HG02973 (cell line): ENCODE measurements around the gene TMEM176A.
"Not testable (repeated sequence)": the region's sequence is repeated elsewhere in the genome, so short reads cannot be mapped to it uniquely, and the experiment has no call there.

Source experiments
- ATAC-seq: cut with Tn5 transposase; IDR thresholded peaks from one replicate; pipeline ENCODE4 v1.9.1; 2021; ENCODE audit warnings: moderate library complexity; ENCODE audit not compliant: unreplicated experiment

TMEM176A gene, protein sequence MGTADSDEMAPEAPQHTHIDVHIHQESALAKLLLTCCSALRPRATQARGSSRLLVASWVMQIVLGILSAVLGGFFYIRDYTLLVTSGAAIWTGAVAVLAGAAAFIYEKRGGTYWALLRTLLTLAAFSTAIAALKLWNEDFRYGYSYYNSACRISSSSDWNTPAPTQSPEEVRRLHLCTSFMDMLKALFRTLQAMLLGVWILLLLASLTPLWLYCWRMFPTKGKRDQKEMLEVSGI

DNA sequence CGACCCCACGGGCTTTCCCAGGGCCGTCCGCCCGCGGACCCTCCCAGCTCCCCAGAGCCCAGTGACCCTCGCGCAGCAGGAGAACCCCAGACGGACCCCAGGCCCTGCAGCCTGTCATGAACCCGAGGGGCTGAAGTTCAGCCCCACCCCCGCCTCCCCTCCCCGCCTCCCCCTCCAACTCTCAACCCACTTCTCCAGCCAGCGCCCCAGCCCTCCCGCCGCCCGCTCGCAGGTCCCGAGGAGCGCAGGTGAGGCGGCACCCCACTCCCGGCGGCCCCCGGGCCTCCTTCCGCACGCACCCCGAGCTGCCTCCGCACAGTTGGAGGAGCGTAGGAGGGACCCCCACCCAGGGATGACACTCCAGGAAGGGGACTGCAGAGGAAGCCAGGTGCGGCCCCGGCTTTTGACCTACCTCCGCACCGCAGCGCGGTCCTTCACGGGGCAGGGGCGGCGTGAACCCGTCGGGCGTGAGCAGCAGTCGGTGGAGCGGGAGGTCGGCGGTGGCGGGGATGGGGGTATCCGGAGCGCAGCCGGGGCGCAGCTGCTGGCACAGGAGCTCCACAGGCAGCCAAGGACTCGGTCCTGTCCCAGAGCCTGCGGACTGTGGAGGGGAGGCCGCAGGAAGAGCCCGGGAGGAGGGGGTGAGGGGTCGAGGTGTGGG, at the start of gene TMEM176A:
TMEM176A (plus strand) TSS at position 189 of the 661 bp plus-strand sequence. CDS start 782 bp downstream, outside the sequence.
- no peak for ATAC-seq

DNA sequence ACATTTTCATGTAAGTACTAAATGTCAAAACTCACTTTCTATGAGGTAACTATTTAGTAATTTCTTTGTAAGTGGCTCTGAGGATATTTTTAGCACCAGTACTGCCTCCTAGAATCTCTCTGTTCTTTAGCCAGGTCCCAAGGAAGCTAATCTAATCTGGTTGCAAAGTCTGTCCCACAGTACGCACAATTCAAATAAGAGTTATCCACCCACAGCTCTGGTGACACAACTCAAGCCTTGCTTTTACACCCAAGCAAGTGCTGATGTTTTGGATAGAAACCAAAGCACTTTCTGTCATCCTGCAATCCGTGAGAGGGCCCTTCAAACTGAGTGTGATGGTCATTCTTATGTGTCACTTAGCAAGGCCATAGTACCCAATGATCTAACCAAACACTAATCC, 48.9 kb upstream of the TMEM176A start:
- ATAC-seq, result no peak

- no peak for ATAC-seq
Measured at GRCh38 chr7:150753239-150753638, 47.3 kb upstream of the TMEM176A start.

DNA sequence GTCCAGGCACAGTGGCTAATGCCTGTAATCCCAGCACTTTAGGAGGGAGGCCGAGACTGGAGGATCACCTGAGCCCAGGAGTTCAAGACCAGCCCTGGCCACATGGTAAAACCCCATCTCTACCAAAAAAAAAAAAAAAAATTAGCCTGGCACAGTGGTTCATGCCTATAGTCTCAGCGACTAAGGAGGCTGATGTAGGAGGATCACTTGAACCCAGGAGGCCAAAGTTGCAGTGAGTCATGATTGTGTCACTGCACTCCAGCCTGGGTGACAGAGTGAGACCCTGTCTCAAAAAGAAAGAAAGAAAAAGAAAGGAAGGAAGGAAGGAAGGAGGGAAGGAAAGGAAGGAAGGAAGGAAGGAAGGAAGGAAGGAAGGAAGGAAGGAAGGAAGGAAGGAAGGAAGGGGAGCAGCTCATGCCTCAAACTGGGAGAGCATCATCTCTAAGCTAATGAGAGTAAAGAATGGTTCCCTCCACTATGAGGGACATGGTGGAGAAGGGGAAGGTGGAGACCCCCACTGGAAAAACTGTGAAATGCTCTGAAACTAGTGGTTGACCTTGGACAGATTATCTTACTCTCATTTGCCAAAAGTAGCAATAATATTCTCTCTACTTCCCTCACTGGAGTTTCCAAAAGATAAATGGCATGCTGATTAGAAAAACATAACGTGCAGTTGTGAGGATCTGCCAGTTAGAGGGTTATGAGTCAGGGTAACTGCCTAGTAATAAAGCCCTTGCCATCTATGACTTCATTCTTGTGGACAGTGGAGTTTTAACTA, 46.6 kb upstream of the TMEM176A start:
- peak; percentile 41 for ATAC-seq

DNA sequence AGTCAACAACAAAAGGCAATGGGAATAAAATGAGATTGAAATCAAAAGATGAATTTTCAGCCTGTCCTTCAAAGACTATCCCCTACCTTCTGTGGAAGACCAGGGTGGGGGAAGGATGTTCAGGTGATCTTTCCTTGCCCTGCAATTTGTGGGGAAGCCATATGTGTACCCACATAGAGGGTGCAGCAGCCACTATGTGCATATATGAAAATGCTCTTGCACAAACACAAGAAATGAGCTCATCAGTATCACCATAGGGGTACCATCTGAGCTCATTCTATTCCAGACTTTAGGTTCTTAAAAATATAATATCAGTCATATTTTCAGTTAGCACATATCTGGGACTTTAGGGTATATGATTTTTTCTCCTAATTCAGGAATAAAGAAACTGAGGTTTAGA, 45.6 kb upstream of the TMEM176A start:
- no peak for ATAC-seq

GRCh38 chr7:150755473-150756099, 45.0 kb upstream of the TMEM176A start:
- no peak for ATAC-seq

GRCh38 chr7:150756166-150756565, 44.4 kb upstream of the TMEM176A start:
- ATAC-seq, result no peak

- no peak for ATAC-seq
Measured at GRCh38 chr7:150756858-150757257, 43.7 kb upstream of the TMEM176A start.

- no peak for ATAC-seq
Measured at GRCh38 chr7:150759479-150759878, 41.1 kb upstream of the TMEM176A start.

DNA sequence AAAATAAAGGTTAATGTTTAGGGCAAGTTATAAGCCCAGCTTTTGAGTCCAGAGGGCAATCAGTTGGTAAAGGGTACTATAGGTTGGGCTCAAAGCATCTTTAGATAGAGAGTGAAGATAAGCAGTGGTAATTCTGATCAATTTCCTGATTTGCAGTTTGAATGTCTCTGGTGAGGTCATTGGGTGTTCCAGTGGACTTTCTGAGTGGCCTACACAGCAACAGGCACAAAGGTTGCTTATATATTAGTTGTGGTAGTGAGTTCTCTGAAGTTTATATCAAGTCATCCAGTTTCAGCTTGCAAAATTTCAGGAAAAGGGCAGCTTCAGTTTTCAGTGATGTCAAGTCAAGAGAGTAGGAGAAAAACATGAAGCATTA, 34.2 kb upstream of the TMEM176A start:
- ATAC-seq, result no peak

DNA sequence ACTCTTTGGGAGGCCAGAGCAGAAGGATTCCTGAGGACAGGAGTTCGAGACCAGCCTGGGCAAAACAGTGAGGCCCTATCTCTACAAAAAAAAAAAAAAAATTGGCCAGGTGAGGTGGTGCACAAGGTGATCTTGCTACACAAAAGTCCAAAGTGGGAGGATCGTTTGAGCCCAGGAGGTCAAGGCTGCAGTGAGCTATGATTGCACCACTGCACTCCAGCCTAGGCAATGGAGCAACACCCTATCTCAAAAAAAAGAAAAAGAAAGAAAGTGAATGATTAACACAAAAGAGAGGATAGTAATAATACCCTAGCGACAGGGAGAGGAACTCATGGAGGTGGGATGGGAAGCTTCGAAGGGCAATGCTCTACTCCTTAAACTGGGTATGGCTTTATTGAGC, 30.8 kb upstream of the TMEM176A start:
- ATAC-seq, result no peak

GRCh38 chr7:150774131-150774530, 26.4 kb upstream of the TMEM176A start:
- not testable (repeated sequence) for ATAC-seq

DNA sequence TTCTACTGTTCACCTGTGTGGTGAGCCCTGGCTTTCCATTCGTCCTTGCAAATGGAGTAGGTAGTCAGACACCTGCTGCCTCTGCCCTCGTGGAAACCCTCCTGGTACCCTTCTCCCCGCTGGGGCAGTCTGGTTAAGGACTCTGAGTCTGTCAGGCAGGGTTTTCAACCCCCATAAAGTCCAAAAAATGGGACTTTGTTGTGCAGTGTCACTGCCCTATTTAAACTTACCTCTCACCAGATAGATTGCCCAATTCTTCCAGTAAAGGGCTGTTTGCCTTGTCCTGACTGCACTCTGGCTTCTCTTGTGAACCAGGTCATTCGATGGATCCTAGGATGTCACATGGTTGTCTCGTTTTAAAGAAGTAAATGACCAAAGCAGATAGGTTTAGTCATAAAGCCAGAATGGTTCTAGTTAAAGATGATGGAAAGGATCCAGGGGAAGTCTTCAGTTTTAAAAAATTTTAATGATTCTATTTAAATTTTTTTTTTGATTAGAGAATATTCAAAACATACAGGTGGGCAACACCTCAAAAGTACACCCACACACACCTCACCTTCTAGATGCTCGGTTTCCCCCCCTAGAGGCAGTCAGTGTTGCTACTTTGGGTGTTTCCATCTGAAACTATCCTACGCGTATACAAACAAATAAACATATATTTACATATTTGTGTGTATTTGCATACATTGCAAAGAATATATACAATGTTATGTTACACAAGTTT, 22.4 kb upstream of the TMEM176A start:
- ATAC-seq, result no peak

- ATAC-seq, result no peak
Measured at GRCh38 chr7:150778738-150779301, 21.7 kb upstream of the TMEM176A start.

DNA sequence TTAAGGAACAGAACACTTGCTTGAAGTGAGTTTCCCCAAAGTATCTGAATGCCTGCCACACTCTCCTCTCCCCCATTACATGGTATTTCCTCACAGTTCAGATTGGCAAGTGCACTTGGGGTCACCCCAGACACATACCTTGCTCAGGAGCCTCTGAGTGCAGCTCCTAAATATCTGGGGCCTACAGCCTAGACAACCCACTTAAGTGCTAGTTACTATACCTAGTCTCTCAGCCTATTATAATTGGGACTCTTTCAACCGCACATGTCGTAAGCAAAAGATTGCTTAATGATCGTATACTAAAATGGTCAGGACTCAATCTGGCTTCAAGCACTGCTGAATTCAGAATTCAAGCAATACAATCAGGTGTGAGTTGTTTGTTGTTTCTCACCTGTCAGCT, 20.3 kb upstream of the TMEM176A start:
- ATAC-seq, result no peak

DNA sequence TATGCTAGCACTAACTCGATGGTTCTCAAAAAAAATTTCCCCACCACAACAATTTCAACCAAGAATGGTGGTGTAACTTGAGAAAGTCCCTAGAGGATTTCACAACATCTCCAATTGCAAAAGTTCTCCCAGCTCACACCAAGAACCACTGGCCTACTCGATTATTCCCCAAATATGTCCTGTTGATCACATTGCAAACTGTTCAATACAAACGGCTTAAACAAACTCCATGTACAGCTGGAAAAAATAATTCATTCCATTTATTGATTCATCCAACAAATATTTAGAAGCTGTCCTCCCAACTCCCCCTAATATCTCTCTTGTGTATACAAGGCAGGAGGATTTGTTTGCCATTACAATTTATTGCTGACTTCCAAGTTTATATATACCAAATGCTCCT, 19.5 kb upstream of the TMEM176A start:
- no peak for ATAC-seq

GRCh38 chr7:150781961-150782360, 18.6 kb upstream of the TMEM176A start:
- no peak for ATAC-seq

DNA sequence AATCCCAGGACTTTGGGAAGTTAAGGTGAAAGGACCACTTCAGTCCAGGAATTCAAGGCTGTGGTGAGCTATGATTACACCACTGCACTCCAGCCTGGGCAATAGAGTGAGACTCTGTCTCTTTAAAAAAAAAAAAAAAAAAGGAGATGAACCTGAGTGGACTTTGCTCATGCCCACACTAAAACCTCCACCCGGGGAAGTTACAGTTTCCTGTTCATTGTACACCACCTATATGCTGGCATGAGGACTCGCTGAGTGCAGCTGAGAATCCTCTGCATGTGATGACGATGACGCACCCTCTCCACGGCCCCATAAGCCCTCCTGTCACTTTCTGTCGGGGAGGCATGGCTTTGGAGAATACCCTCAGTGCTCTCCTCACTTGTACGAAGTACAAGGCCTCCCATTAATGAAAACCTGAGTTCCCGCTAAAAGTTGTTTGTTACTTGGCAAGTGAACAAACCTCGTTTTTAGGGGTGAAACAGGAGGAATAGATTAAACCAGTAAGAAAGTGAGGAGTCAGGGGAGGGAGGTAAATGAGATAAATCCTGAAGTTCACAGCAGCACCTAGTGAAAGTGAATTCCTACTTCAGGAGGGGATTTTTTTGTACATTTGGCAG, 16.3 kb upstream of the TMEM176A start:
- ATAC-seq, result no peak

GRCh38 chr7:150784954-150785353, 15.6 kb upstream of the TMEM176A start:
- no peak for ATAC-seq
